A673 (cell line): ENCODE data around the gene RGS7.

Source experiments
- CTCF ChIP-seq: fragments of 300-800, 200-600 bp; sonication (generic); conservative IDR thresholded peaks from 2 replicates; pipeline ENCODE4 v1.5.1; 2017; ENCODE audit warnings: low read depth, mild to moderate bottlenecking, antibody characterized with exemption, low read length, moderate library complexity, mixed read lengths
- EZH2 ChIP-seq: fragments of 200-600 bp; sonication (generic); IDR thresholded peaks from 2 replicates; pipeline ENCODE4 v1.6.1; 2017; ENCODE audit warnings: borderline replicate concordance, low read depth, mild to moderate bottlenecking, mixed read lengths, antibody characterized with exemption, low read length; ENCODE audit not compliant: poor library complexity, severe bottlenecking

- TF ChIP-seq EZH2 (no peak), CTCF (peak; percentile 71)
Observed at GRCh38 chr1:240888039-240888786, 468.8 kb downstream of the RGS7 start.
